ENCODE results near the gene USP47. TPM values are rescaled to one million over a fixed set of nuclear protein-coding genes. Genes with fewer than 3 reads are reported as not detected.

USP47 gene, protein sequence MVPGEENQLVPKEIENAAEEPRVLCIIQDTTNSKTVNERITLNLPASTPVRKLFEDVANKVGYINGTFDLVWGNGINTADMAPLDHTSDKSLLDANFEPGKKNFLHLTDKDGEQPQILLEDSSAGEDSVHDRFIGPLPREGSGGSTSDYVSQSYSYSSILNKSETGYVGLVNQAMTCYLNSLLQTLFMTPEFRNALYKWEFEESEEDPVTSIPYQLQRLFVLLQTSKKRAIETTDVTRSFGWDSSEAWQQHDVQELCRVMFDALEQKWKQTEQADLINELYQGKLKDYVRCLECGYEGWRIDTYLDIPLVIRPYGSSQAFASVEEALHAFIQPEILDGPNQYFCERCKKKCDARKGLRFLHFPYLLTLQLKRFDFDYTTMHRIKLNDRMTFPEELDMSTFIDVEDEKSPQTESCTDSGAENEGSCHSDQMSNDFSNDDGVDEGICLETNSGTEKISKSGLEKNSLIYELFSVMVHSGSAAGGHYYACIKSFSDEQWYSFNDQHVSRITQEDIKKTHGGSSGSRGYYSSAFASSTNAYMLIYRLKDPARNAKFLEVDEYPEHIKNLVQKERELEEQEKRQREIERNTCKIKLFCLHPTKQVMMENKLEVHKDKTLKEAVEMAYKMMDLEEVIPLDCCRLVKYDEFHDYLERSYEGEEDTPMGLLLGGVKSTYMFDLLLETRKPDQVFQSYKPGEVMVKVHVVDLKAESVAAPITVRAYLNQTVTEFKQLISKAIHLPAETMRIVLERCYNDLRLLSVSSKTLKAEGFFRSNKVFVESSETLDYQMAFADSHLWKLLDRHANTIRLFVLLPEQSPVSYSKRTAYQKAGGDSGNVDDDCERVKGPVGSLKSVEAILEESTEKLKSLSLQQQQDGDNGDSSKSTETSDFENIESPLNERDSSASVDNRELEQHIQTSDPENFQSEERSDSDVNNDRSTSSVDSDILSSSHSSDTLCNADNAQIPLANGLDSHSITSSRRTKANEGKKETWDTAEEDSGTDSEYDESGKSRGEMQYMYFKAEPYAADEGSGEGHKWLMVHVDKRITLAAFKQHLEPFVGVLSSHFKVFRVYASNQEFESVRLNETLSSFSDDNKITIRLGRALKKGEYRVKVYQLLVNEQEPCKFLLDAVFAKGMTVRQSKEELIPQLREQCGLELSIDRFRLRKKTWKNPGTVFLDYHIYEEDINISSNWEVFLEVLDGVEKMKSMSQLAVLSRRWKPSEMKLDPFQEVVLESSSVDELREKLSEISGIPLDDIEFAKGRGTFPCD (N-terminal part only)
- total RNA-seq (ENCODE audit: low replicate concordance): 43.4 and 65.1 TPM in 2 replicates

DNA sequence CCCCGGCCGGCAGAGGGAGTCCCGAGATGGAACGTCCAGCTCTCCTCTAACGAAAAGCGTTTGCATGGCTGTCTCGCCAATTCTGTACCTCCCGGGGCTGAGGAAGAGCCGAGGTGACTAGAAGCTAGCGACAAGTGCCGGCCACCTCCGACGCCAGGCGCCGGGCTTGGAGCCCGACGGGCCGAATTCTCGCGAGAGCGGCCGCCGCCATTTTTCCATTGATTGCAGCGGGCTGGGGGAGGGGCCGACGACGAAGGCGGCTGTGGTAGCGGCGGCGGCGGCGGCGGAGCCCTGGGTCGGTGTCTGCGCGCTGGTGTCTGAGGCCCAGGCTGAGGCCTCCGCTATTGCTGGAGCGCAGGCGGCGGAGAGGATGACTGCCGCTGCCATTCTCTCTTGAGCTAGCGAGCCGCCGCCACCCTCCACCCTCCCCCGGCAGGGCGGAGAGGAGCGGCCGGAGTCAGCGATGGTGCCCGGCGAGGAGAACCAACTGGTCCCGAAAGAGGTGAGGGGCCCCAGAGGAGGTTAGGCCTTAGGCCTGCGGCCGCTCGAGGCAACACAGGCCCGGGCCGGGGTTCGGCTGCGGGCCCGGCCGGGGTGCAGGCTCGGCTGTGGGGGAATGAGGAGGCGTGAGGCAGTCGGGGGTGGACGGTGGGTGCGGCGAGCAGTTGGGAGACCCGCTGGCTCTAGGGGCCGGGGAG lies at the start of gene USP47:
USP47 (plus strand) TSS at position 250 of the 698 bp plus-strand sequence; CDS start at position 464, 214 bp downstream.

DNA sequence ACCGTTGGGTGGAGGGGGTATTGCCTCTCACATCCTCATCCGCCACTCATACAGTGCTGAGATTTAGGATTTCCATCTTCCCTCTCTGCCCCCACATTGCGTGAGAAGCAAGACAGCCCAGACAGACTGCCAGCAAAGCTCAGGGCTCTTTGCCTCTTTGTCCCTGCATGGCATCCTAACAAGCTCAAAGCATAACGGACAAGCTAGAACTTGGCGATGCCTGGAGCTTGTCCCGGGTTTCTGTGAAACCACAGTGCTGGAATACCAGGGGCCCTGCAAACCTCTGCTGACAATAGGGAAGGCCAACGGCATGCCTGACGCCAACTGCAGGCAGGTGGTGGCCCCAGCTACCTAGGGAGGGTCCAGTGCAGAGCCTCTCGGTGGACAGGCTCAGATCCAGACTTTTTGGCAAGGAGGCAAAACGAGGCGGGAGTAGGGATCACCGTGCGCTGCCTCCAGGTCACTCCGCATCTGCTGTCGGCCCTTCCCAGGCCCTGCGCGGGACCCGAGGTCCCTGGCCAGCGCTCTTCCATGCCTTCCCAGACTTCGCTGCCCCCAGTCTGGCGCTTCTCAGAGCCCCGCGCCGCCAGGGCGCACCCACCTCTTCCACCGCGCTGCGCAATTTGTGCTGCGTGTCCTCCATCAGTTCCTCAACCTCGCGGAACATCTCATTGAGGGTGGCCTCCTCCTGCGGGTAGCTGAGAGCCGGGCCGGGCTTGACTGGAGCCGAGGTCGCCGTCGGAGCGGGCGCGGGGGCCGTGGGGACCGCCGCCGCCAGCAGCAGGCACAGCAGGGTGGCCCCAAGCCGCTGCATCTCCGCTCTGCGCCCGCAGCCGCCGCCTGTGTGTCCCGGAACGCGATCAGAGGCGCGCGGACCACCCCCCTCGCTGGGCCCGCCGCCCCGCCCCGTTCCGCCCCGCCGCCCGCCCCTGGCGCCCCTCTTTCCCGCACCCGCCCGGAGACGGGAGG lies 166.3 kb downstream of the USP47 start, which contains the start of gene DKK3:
DKK3 (minus strand) TSS at position 858 of the 969 bp plus-strand sequence; CDS start at position 814, 44 bp downstream.

Other genes with a start within 250 kb of the USP47 start
- 1.2 and 2.8 TPM in 2 replicates for gene GALNT18, start 220.0 kb upstream of the USP47 start, total RNA-seq (ENCODE audit: low replicate concordance)
- gene DKK3, start 166.7 kb downstream of the USP47 start, total RNA-seq (ENCODE audit: low replicate concordance): 129 and 293 TPM in 2 replicates

All from smooth muscle cell of the coronary artery (primary cell).